K562 (cell line): ENCODE data around the gene ARL17B. TPM values are rescaled to one million over a fixed set of nuclear protein-coding genes. Genes with fewer than 3 reads are reported as not detected.

Experiments
- ATF7 ChIP-seq: fragments of 450-650 bp; IDR thresholded peaks from 2 replicates; pipeline ENCODE4 v1.7.1; 2014; ENCODE audit warnings: mild to moderate bottlenecking, moderate library complexity
- BCOR ChIP-seq: fragments of 450-650 bp; IDR thresholded peaks from 2 replicates; pipeline ENCODE4 v1.6.1; 2016
- CAMTA2 ChIP-seq: fragments of 250-450 bp; sonication (Bioruptor Pico); conservative IDR thresholded peaks from 2 replicates; pipeline ENCODE4 v1.5.1; 2022
- CCNT2 ChIP-seq: IDR thresholded peaks from 2 replicates; pipeline ENCODE4 v1.6.1; 2011; ENCODE audit warnings: borderline replicate concordance, low read depth, mild to moderate bottlenecking, moderate library complexity, mixed read lengths, low read length; ENCODE audit not compliant: insufficient read length; ENCODE audit errors: extremely low read depth
- DMBX1 ChIP-seq: fragments of 250-450 bp; sonication (Bioruptor Pico); IDR thresholded peaks from 2 replicates; pipeline ENCODE4 v1.8.0; 2022; ENCODE audit warnings: inconsistent platforms, mild to moderate bottlenecking, moderate library complexity, borderline replicate concordance
- DPF2 ChIP-seq: fragments of 450-650 bp; IDR thresholded peaks from 2 replicates; pipeline ENCODE4 v1.6.1; 2016
- E2F4 ChIP-seq: sonication (generic); formaldehyde crosslinking; IDR thresholded peaks from 2 replicates; pipeline ENCODE4 v1.8.0; 2022; ENCODE audit warnings: mild to moderate bottlenecking, low read depth, missing genetic modification reagents
- EP400 ChIP-seq: fragments of 450-650 bp; IDR thresholded peaks from 2 replicates; pipeline ENCODE4 v1.6.1; 2017; ENCODE audit warnings: antibody characterized with exemption, mild to moderate bottlenecking, moderate library complexity
- HMGXB4 ChIP-seq: sonication (generic); formaldehyde crosslinking; IDR thresholded peaks from 2 replicates; pipeline ENCODE4 v1.8.1; 2023; ENCODE audit warnings: mild to moderate bottlenecking, missing genetic modification reagents
- KDM2B ChIP-seq: fragments of 250-450 bp; sonication (Bioruptor Pico); IDR thresholded peaks from 2 replicates; pipeline ENCODE4 v1.8.0; 2021; ENCODE audit warnings: mild to moderate bottlenecking, moderate library complexity
- KLF6 ChIP-seq: fragments of 250-450 bp; sonication (Bioruptor Pico); IDR thresholded peaks from 2 replicates; pipeline ENCODE4 v1.4.0; 2020; ENCODE audit warnings: mild to moderate bottlenecking, moderate library complexity, borderline replicate concordance
- MTA3 ChIP-seq: fragments of 450-650 bp; formaldehyde crosslinking; IDR thresholded peaks from 2 replicates; pipeline ENCODE4 v1.6.1; 2017; ENCODE audit warnings: mild to moderate bottlenecking, borderline replicate concordance
- NFIC ChIP-seq: fragments of 450-650 bp; IDR thresholded peaks from 2 replicates; pipeline ENCODE4 v1.6.1; 2017; ENCODE audit warnings: mild to moderate bottlenecking, inconsistent platforms
- NKRF ChIP-seq: fragments of 450-650 bp; IDR thresholded peaks from 2 replicates; pipeline ENCODE4 v1.6.1; 2016; ENCODE audit warnings: borderline replicate concordance
- POLR2H ChIP-seq: IDR thresholded peaks from 2 replicates; pipeline ENCODE4 v1.6.1; 2016; ENCODE audit warnings: missing genetic modification characterization, low read depth, mild to moderate bottlenecking, control low read depth, missing compliant biosample characterization, moderate library complexity
- SMAD3 ChIP-seq: fragments of 450-650 bp; formaldehyde crosslinking; conservative IDR thresholded peaks from 2 replicates; pipeline ENCODE4 v1.4.0; 2020; ENCODE audit warnings: mild to moderate bottlenecking
- STAG1 ChIP-seq: sonication (generic); formaldehyde crosslinking; IDR thresholded peaks from 2 replicates; pipeline ENCODE4 v1.5.0; 2020; ENCODE audit warnings: missing genetic modification reagents, borderline replicate concordance
- TARDBP ChIP-seq: fragments of 450-650 bp; IDR thresholded peaks from 2 replicates; pipeline ENCODE4 v1.6.1; 2016
- TCF15 ChIP-seq: fragments of 250-450 bp; sonication (Bioruptor Pico); IDR thresholded peaks from 2 replicates; pipeline ENCODE4 v1.8.0; 2022; ENCODE audit warnings: moderate library complexity, mild to moderate bottlenecking, inconsistent platforms
- TRIM24 ChIP-seq, 2 experiments: fragments of 450-650 bp; IDR thresholded peaks; 2 replicates each; pipeline ENCODE4 v1.6.1; 2016
- ZFX ChIP-seq: sonication (generic); formaldehyde crosslinking; IDR thresholded peaks from 2 replicates; pipeline ENCODE4 v1.8.0; 2022; ENCODE audit warnings: mild to moderate bottlenecking, missing genetic modification reagents, moderate library complexity
- ZNF197 ChIP-seq: fragments of 200-800 bp; sonication (Bioruptor generic); IDR thresholded peaks from 2 replicates; pipeline ENCODE4 v1.6.1; 2016; ENCODE audit warnings: low read depth, missing genetic modification characterization, missing compliant biosample characterization
- ZNF282 ChIP-seq: sonication (generic); formaldehyde crosslinking; IDR thresholded peaks from 2 replicates; pipeline ENCODE4 v1.8.1; 2023; ENCODE audit warnings: missing genetic modification reagents
- ZNF76 ChIP-seq: fragments of 250-450 bp; sonication (Bioruptor Pico); IDR thresholded peaks from 2 replicates; pipeline ENCODE4 v1.4.0; 2020; ENCODE audit warnings: mild to moderate bottlenecking, moderate library complexity, borderline replicate concordance
- polyA plus RNA-seq, 8 experiments: library from polyadenylated mRNA; depleted of rRNA in 4 of 8; stranded (reverse) in 5 of 8; unstranded in 3 of 8; fragments of >200 nt; fragmentation: Nextera tagmentation in 2 of 8; fragmentation: Illumina TruSeq in 1 of 8; extraction: Ambion mirVana in 2 of 8; extraction: Trizol in 1 of 8; gene quantifications; 2 replicates each; pipeline versions ENCODE4 v1.2.1 to v1.2.3, GENCODE V29; 2011 to 2014; ENCODE audit warnings: inconsistent platforms in 1 of 8, missing spikeins in 1 of 8
- total RNA-seq, 7 experiments: library from RNA; depleted of rRNA in 6 of 7; stranded (reverse); fragments of >200 nt in 6 of 7; fragmentation: Illumina TruSeq in 2 of 7; extraction: Trizol in 2 of 7; gene quantifications; 2 replicates each; pipeline versions ENCODE4 v1.2.1 to v1.2.3, GENCODE V29; 2011 to 2021; ENCODE audit warnings: low replicate concordance in 1 of 7

ARL17B gene
- total and polyA plus RNA-seq, 9 of the 15 experiments (the other 6 are each of a cell fraction or from before 2014, with no cell fraction given) = 4.0 to 24.2 (median 8.4) TPM

- TF ChIP-seq ZNF282 (CRISPR knock-in tag) (0 out of 2 replicates have a peak, but pooled peaks have one; percentile 38), DPF2 (0 out of 2 replicates have a peak, but pooled peaks have one; percentile 1), DMBX1 (CRISPR knock-in tag) (peak; percentile 92; the same call in 1 of the 2 replicates), KLF6 (CRISPR knock-in tag) (no peak), BCOR (no peak), ZNF197 (CRISPR knock-in tag) (peak; percentile 99), HMGXB4 (CRISPR knock-in tag) (peak; percentile 64; the same call in 1 of the 2 replicates), EP400 (peak; percentile 63), KDM2B (peak; percentile 99), ZFX (CRISPR knock-in tag) (peak; percentile 98), POLR2H (tag) (peak; percentile 88), TARDBP (peak; percentile 50; the same call in 1 of the 2 replicates), SMAD3 (0 out of 2 replicates have a peak, but pooled peaks have one; percentile 49), E2F4 (CRISPR knock-in tag) (no peak), TRIM24 (IDR thresholded peaks at IDR 0.05) (peak in 1 of 2 experiments; percentile 59; a peak in 2 of 4 replicates), NKRF (no peak), MTA3 (peak; percentile 46), ZNF76 (CRISPR knock-in tag) (peak; percentile 80; the same call in 1 of the 2 replicates), STAG1 (CRISPR knock-in tag) (0 out of 2 replicates have a peak, but pooled peaks have one; percentile 5), CAMTA2 (CRISPR knock-in tag) (0 out of 2 replicates have a peak, but pooled peaks have one; percentile 82), TCF15 (CRISPR knock-in tag) (peak; percentile 57; the same call in 1 of the 2 replicates), ATF7 (peak; percentile 67), CCNT2 (peak; percentile 69), NFIC (peak; percentile 70)
These were observed 94.7 kb downstream of the ARL17B start (continued) for GRCh38 chr17:46266656-46267544.
